DMS 273 treated with DMSO at 0.1 percent for 48 hours (cell line): ENCODE results near the gene RTL9.
"Not testable (repeated sequence)": the region's sequence is repeated elsewhere in the genome, so short reads cannot be mapped to it uniquely, and the experiment has no call there.

Experiments
- DNase-seq: peaks from one replicate; lab custom pipeline; 2025; lab: John Stamatoyannopoulos, UW

Gene RTL9

GRCh38 chrX:110406250-110406649, 47.6 kb downstream of the RTL9 start:
- DNase-seq: not testable (repeated sequence)

- DNase-seq: no peak
Observed at GRCh38 chrX:110406822-110407221, 48.2 kb downstream of the RTL9 start.

GRCh38 chrX:110407910-110408545, 49.4 kb downstream of the RTL9 start:
- no peak for DNase-seq
